ENCODE data around the gene SH3YL1. TPM values are rescaled to one million over a fixed set of nuclear protein-coding genes. Genes with fewer than 3 reads are reported as not detected.
A peak's percentile ranks its signal among the peaks of the same experiment; 100 is the strongest.

Gene SH3YL1
- total RNA-seq, 6 experiments from 2014 or later = 9.9 to 14.2 (median 12.7) TPM

DNA sequence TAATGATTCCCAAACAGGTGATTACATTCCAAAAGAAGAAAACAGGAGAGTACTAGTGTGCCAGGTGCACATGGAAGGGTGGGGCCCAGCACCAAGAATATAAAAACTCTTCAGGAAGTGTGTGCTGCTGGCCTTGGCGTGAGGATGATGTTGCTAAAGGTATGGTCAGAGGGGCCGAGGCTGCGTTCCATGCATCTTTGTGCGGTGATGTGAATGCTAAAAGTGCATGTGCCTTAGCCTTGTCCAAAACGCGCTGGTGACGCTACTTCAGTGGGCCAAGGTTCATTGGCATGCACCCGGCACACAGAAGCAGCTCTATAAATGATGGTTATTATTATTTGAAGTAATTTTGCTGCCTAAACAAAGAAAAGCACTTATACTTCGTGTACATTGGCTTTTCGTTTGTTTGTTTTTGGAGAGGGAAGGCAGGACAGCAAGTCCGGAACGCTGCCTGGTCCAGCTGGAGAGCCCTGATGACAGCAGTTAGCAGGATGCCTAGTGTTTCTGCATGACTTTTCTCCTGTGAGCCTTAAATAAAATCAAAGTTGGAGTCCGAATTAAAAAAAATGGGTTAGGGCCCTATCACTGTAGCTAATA, 21.2 kb upstream of the SH3YL1 start:
- peak overlapping the region; percentile 46 for H3K27ac Mint-ChIP-seq
- H3K36me3 Mint-ChIP-seq (ENCODE audit: low read depth) = peaks cover 6% of the 10 kb centered on the region
- H3K4me1 Mint-ChIP-seq (ENCODE audit: low read depth) = peaks cover 40% of the 10 kb centered on the region
- no peak for TF ChIP-seq CTCF (IDR thresholded peaks at IDR 0.05)
- H3K27me3 Mint-ChIP-seq (ENCODE audit: insufficient read depth) = peaks cover 6% of the 10 kb centered on the region; the same call in 1 of the 2 replicates
- no peak for DNase-seq
- no peaks in the 10 kb centered on the region for H3K9me3 Mint-ChIP-seq
- H3K4me3 Mint-ChIP-seq = no peak overlapping the region; the same call in 1 of the 2 replicates

- H3K36me3 Mint-ChIP-seq (ENCODE audit: low read depth) = peaks cover 6% of the 10 kb centered on the region
- no peak overlapping the region for H3K27ac Mint-ChIP-seq
These were observed 20.4 kb upstream of the SH3YL1 start for GRCh38 chr2:283996-284794.

DNA sequence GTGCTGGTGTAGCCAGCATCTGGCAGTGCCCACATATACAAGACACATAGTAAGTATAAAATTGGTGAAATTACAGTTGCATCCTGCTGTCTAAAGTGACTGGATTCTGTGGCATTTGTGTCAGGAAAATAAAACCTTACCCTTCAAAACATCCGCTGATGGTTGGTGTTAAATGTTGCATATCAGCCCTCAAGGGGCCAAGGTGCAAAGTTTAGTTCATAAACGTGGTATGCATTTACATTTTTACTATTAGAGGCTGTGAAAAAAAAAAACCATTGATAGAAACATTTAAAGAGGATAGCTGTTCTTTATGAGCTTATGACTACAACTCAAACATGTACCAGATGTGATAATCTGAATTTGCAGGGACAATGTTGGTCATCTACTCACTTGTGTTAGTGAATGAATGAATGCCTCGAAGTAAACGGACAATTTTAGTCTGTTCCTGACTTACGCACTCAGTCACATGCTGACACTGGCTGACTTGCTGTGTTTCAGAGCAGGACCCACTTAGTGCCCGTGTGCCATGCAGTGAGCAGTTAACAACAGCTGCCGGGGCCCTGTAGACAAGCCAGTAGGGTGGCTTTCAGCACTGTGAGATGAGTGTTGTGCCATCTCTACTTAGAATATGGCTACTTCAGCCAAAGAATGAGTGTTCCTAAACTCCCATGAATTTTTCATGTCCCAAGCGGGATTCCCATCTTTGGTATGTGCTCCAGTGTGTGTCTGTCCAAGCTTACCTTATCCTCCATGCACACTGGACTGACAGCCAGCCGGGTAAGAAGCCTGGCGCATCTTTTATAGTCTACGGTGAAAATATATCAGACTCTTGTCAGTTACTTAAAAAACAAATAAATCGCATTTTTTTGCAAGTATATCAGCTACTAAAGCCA, 18.8 kb upstream of the SH3YL1 start:
- H3K4me3 Mint-ChIP-seq = no peak overlapping the region

More at GRCh38 chr2:283996-284794, 20.4 kb upstream of the SH3YL1 start:
- peaks cover 33% of the 10 kb centered on the region for H3K4me1 Mint-ChIP-seq (ENCODE audit: low read depth)
- DNase-seq = no peak
- TF ChIP-seq CTCF (IDR thresholded peaks at IDR 0.05) = no peak
- peaks cover 4% of the 10 kb centered on the region; the same call in 1 of the 2 replicates for H3K27me3 Mint-ChIP-seq (ENCODE audit: insufficient read depth)
- no peaks in the 10 kb centered on the region for H3K9me3 Mint-ChIP-seq
- H3K4me3 Mint-ChIP-seq = no peak overlapping the region

GRCh38 chr2:281381-281780, 17.5 kb upstream of the SH3YL1 start:
- Mint-ChIP-seq H3K27ac (no peak overlapping the region), H3K4me3 (no peak overlapping the region), H3K9me3 (no peaks in the 10 kb centered on the region), H3K36me3 (ENCODE audit: low read depth) (peaks cover 13% of the 10 kb centered on the region), H3K4me1 (ENCODE audit: low read depth) (peaks cover 33% of the 10 kb centered on the region), H3K27me3 (ENCODE audit: insufficient read depth) (no peaks in the 10 kb centered on the region)
- no peak for TF ChIP-seq CTCF (IDR thresholded peaks at IDR 0.05)
- no peak for DNase-seq

More for the DNA sequence above, 18.8 kb upstream of the SH3YL1 start:
- H3K4me1 Mint-ChIP-seq (ENCODE audit: low read depth) = peaks cover 33% of the 10 kb centered on the region
- peaks cover 6% of the 10 kb centered on the region for H3K36me3 Mint-ChIP-seq (ENCODE audit: low read depth)
- H3K27me3 Mint-ChIP-seq (ENCODE audit: insufficient read depth) = peaks cover 4% of the 10 kb centered on the region; the same call in 1 of the 2 replicates
- TF ChIP-seq CTCF (IDR thresholded peaks at IDR 0.05) = no peak
- no peaks in the 10 kb centered on the region for H3K9me3 Mint-ChIP-seq
- no peak overlapping the region for H3K27ac Mint-ChIP-seq
- no peak for DNase-seq

- DNase-seq = no peak
- Mint-ChIP-seq H3K4me3 (no peak overlapping the region), H3K27me3 (ENCODE audit: insufficient read depth) (no peaks in the 10 kb centered on the region), H3K9me3 (no peaks in the 10 kb centered on the region), H3K4me1 (ENCODE audit: low read depth) (peaks cover 27% of the 10 kb centered on the region), H3K27ac (no peak overlapping the region), H3K36me3 (ENCODE audit: low read depth) (peaks cover 17% of the 10 kb centered on the region)
- TF ChIP-seq CTCF (IDR thresholded peaks at IDR 0.05) = no peak
These were observed 16.8 kb upstream of the SH3YL1 start for GRCh38 chr2:280650-281110.
